Measurements from ENCODE around the gene DUSP8.
A peak's percentile ranks its signal among the peaks of the same experiment; 100 is the strongest.
"Not testable (repeated sequence)": the region's sequence is repeated elsewhere in the genome, so short reads cannot be mapped to it uniquely, and the experiment has no call there.

DUSP8 gene

GRCh38 chr11:1598816-1599215, 26.7 kb upstream of the DUSP8 start:
- peak in 2 of 3 experiments; percentile 22 to 29 for DNase-seq
- Mint-ChIP-seq H3K36me3 (ENCODE audit: insufficient read depth) (no peaks in the 10 kb centered on the region), H3K9me3 (no peaks in the 10 kb centered on the region), H3K27me3 (peaks cover 21 to 48% of the 10 kb centered on the region in 2 donors), H3K27ac (no peak overlapping the region), H3K4me3 (peak overlapping the region in 1 of 2 donors; percentile 37), H3K4me1 (ENCODE audit: low read depth in 2 of 2) (peaks cover 10 to 20% of the 10 kb centered on the region in 2 donors)
- peak; percentile 90 for ATAC-seq (replicated peaks)

GRCh38 chr11:1598406-1598805, 26.3 kb upstream of the DUSP8 start:
- H3K4me1 Mint-ChIP-seq (ENCODE audit: low read depth in 2 of 2), result peaks cover 11 to 20% of the 10 kb centered on the region in 2 donors
- not testable (repeated sequence) for H3K9me3 Mint-ChIP-seq; H3K27ac Mint-ChIP-seq; DNase-seq; ATAC-seq (replicated peaks); H3K36me3 Mint-ChIP-seq (ENCODE audit: insufficient read depth)
- peaks cover 21 to 44% of the 10 kb centered on the region in 2 donors for H3K27me3 Mint-ChIP-seq
- H3K4me3 Mint-ChIP-seq, result peak overlapping the region in 1 of 2 donors; percentile 37

- Mint-ChIP-seq H3K36me3 (ENCODE audit: insufficient read depth) (no peaks in the 10 kb centered on the region), H3K27ac (no peak within 1 kb of the TSS), H3K27me3 (peaks cover 21 to 41% of the 10 kb centered on the region in 2 donors), H3K4me3 (peak within 1 kb of the TSS in 1 of 2 donors; percentile 37), H3K9me3 (no peaks in the 10 kb centered on the region), H3K4me1 (ENCODE audit: low read depth in 2 of 2) (peaks cover 11 to 20% of the 10 kb centered on the region in 2 donors)
- ATAC-seq (replicated peaks) (no peak), DNase-seq (no peak)
These were observed 25.9 kb upstream of the DUSP8 start, which contains the start of gene KRTAP5-2 for GRCh38 chr11:1597994-1598380. Gene KRTAP5-2, minus strand, starts transcription at chr11:1598294. Its CDS starts 44 bp downstream, at chr11:1598250.

- Mint-ChIP-seq H3K27ac (no peak overlapping the region), H3K9me3 (no peaks in the 10 kb centered on the region), H3K36me3 (ENCODE audit: insufficient read depth) (peaks cover under 1% of the 10 kb centered on the region), H3K4me1 (ENCODE audit: low read depth in 2 of 2) (peaks cover 11 to 20% of the 10 kb centered on the region in 2 donors), H3K4me3 (no peak overlapping the region), H3K27me3 (peaks cover 21 to 43% of the 10 kb centered on the region in 2 donors)
- ATAC-seq (replicated peaks) (no peak), DNase-seq (no peak)
These were observed 25.4 kb upstream of the DUSP8 start for GRCh38 chr11:1597331-1597993.

- DNase-seq; ATAC-seq (replicated peaks); H3K27ac Mint-ChIP-seq; H3K9me3 Mint-ChIP-seq; H3K4me3 Mint-ChIP-seq; H3K36me3 Mint-ChIP-seq (ENCODE audit: insufficient read depth): not testable (repeated sequence)
- H3K4me1 Mint-ChIP-seq (ENCODE audit: low read depth in 2 of 2), result peaks cover 11 to 20% of the 10 kb centered on the region in 2 donors
- H3K27me3 Mint-ChIP-seq, result peaks cover 21 to 37% of the 10 kb centered on the region in 2 donors
These were observed 24.6 kb upstream of the DUSP8 start for GRCh38 chr11:1596576-1597121.

GRCh38 chr11:1595994-1596575, 24.0 kb upstream of the DUSP8 start:
- H3K4me3 Mint-ChIP-seq; H3K27ac Mint-ChIP-seq; H3K9me3 Mint-ChIP-seq; ATAC-seq (replicated peaks); DNase-seq; H3K36me3 Mint-ChIP-seq (ENCODE audit: insufficient read depth): not testable (repeated sequence)
- Mint-ChIP-seq H3K27me3 (peaks cover 21 to 36% of the 10 kb centered on the region in 2 donors), H3K4me1 (ENCODE audit: low read depth in 2 of 2) (peaks cover 11 to 20% of the 10 kb centered on the region in 2 donors)

GRCh38 chr11:1592628-1593027, 20.6 kb upstream of the DUSP8 start:
- Mint-ChIP-seq H3K9me3 (no peaks in the 10 kb centered on the region), H3K27ac (peak overlapping the region in 1 of 2 donors; percentile 54), H3K4me3 (no peak overlapping the region), H3K27me3 (peaks cover 14 to 21% of the 10 kb centered on the region in 2 donors), H3K4me1 (ENCODE audit: low read depth in 2 of 2) (peaks cover 30 to 35% of the 10 kb centered on the region in 2 donors), H3K36me3 (ENCODE audit: insufficient read depth) (peaks cover 4% of the 10 kb centered on the region)
- ATAC-seq (replicated peaks), result no peak
- no peak for DNase-seq

GRCh38 chr11:1589996-1590395, 17.9 kb upstream of the DUSP8 start:
- peak overlapping the region in 1 of 2 donors; percentile 29 for H3K4me3 Mint-ChIP-seq
- peak overlapping the region in 1 of 2 donors; percentile 80 for H3K27ac Mint-ChIP-seq
- no peak for ATAC-seq (replicated peaks)
- H3K27me3 Mint-ChIP-seq, result peaks cover 0 to 5% of the 10 kb centered on the region in 2 donors
- H3K9me3 Mint-ChIP-seq, result no peaks in the 10 kb centered on the region
- peaks cover 7% of the 10 kb centered on the region for H3K36me3 Mint-ChIP-seq (ENCODE audit: insufficient read depth)
- H3K4me1 Mint-ChIP-seq (ENCODE audit: low read depth in 2 of 2), result peaks cover 29 to 32% of the 10 kb centered on the region in 2 donors
- no peak for DNase-seq

- H3K4me1 Mint-ChIP-seq (ENCODE audit: low read depth in 2 of 2), result peaks cover 30 to 34% of the 10 kb centered on the region in 2 donors
- not testable (repeated sequence) for H3K27me3 Mint-ChIP-seq; H3K36me3 Mint-ChIP-seq (ENCODE audit: insufficient read depth); DNase-seq; H3K9me3 Mint-ChIP-seq
- peak overlapping the region; percentile 77 to 79 for H3K4me3 Mint-ChIP-seq
- peak overlapping the region; percentile 85 to 91 for H3K27ac Mint-ChIP-seq
- ATAC-seq (replicated peaks), result peak; percentile 82
These were observed 17.3 kb upstream of the DUSP8 start for GRCh38 chr11:1589191-1589963.

GRCh38 chr11:1586699-1587098, 14.6 kb upstream of the DUSP8 start:
- H3K4me1 Mint-ChIP-seq (ENCODE audit: low read depth in 2 of 2), result peaks cover 36 to 39% of the 10 kb centered on the region in 2 donors
- H3K4me3 Mint-ChIP-seq, result no peak overlapping the region
- no peak for DNase-seq
- no peak for ATAC-seq (replicated peaks)
- H3K27me3 Mint-ChIP-seq, result no peaks in the 10 kb centered on the region
- peaks cover 5% of the 10 kb centered on the region for H3K36me3 Mint-ChIP-seq (ENCODE audit: insufficient read depth)
- H3K27ac Mint-ChIP-seq, result no peak overlapping the region
- no peaks in the 10 kb centered on the region for H3K9me3 Mint-ChIP-seq

- peaks cover 33 to 34% of the 10 kb centered on the region in 2 donors for H3K4me1 Mint-ChIP-seq (ENCODE audit: low read depth in 2 of 2)
- H3K4me3 Mint-ChIP-seq, result peak within 1 kb of the TSS; percentile 34 to 46
- not testable (repeated sequence) for H3K9me3 Mint-ChIP-seq; H3K36me3 Mint-ChIP-seq (ENCODE audit: insufficient read depth); DNase-seq; H3K27me3 Mint-ChIP-seq
- peak; percentile 27 for ATAC-seq (replicated peaks)
- peak within 1 kb of the TSS in 1 of 2 donors; percentile 63 for H3K27ac Mint-ChIP-seq
These were observed 12.7 kb upstream of the DUSP8 start, which contains the start of gene KRTAP5-1 for GRCh38 chr11:1584661-1585370. Gene KRTAP5-1, minus strand, starts transcription at chr11:1585283. Its CDS starts 34 bp downstream, at chr11:1585249.

GRCh38 chr11:1582909-1583308, 10.8 kb upstream of the DUSP8 start:
- not testable (repeated sequence) for H3K27ac Mint-ChIP-seq; ATAC-seq (replicated peaks); DNase-seq; H3K4me3 Mint-ChIP-seq; H3K9me3 Mint-ChIP-seq; H3K36me3 Mint-ChIP-seq (ENCODE audit: insufficient read depth); H3K27me3 Mint-ChIP-seq
- H3K4me1 Mint-ChIP-seq (ENCODE audit: low read depth in 2 of 2), result peaks cover 20 to 21% of the 10 kb centered on the region in 2 donors

All from effector memory CD8-positive, alpha-beta T cell (primary cell).